Right lobe of liver (tissue), 4 donors: ENCODE measurements around the gene LAMC1.

ENCODE experiments used
- POLR2A ChIP-seq: fragments of 450-650 bp; IDR thresholded peaks from one replicate; pipeline ENCODE4 v1.6.1; 2017; ENCODE audit warnings: antibody characterized with exemption, mild to moderate bottlenecking
- TF ChIP-seq, protein P1 (sequence below), 4 donors: fragments of 200-600 bp in 3 of 4; fragments of 450-650 bp in 1 of 4; IDR thresholded peaks; one replicate each; pipeline versions ENCODE4 v1.5.1 to v1.8.0; 2016 to 2022; ENCODE audit warnings: antibody characterized with exemption in 4 of 4, mild to moderate bottlenecking in 2 of 4
- donor health status: DM: no; HTN: no; CAD: no.
- donor health status: DM: no; HTN: no; CAD: no.
- donor health status: DM: no; HTN: yes; CAD: no.

DNA sequence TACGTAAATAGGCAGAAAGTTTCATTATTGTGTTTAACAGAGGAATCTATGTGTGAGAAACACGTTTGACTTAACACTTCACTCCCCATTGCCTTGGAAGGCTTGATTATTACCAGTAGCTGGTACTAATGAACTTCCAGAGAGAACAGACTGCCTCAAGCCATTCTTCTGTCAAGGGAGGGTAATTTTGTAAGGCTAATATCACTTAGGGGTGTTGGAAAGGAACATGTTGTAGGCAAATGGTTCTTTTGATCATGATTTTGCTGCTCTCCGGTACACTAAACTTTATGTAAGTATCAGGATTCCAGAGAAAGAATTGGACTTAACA lies 1.8 kb downstream of the LAMC1 start:
- no peak for TF ChIP-seq POLR2A
- TF ChIP-seq, protein P1, sequence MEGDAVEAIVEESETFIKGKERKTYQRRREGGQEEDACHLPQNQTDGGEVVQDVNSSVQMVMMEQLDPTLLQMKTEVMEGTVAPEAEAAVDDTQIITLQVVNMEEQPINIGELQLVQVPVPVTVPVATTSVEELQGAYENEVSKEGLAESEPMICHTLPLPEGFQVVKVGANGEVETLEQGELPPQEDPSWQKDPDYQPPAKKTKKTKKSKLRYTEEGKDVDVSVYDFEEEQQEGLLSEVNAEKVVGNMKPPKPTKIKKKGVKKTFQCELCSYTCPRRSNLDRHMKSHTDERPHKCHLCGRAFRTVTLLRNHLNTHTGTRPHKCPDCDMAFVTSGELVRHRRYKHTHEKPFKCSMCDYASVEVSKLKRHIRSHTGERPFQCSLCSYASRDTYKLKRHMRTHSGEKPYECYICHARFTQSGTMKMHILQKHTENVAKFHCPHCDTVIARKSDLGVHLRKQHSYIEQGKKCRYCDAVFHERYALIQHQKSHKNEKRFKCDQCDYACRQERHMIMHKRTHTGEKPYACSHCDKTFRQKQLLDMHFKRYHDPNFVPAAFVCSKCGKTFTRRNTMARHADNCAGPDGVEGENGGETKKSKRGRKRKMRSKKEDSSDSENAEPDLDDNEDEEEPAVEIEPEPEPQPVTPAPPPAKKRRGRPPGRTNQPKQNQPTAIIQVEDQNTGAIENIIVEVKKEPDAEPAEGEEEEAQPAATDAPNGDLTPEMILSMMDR (IDR thresholded peaks at IDR 0.05): no peak
